CD4-positive, alpha-beta T cell (primary cell): Measurements from ENCODE around the gene SORCS2. TPM values are rescaled to one million over a fixed set of nuclear protein-coding genes. Genes with fewer than 3 reads are reported as not detected.

Experiments
- ATAC-seq: fragments of 200-7000 bp; cut with Tn5 transposase; one replicate; pipeline ENCODE4 v1.10.0; 2022; ENCODE audit warnings: mild to moderate bottlenecking; ENCODE audit not compliant: poor library complexity
- CTCF ChIA-PET: fragments of 350-600 bp; sonication (Branson Sonifier 250); formaldehyde crosslinking; loops from one replicate; lab custom pipeline; 2021; ENCODE audit warnings: antibody characterized with exemption, inconsistent platforms; lab: Charles Lee
- POLR2A ChIA-PET: fragments of 350-600 bp; sonication (Branson Sonifier 250); formaldehyde crosslinking; loops from one replicate; lab custom pipeline; 2021; ENCODE audit warnings: antibody characterized with exemption, inconsistent platforms; lab: Charles Lee
- DNase-seq, 14 experiments: peaks; one replicate each; pipeline ENCODE4 v3.0.0-alpha.2; 2013 to 2020; ENCODE audit warnings: mixed read lengths in 2 of 14
- H3K27ac ChIP-seq, 2 donors: one replicate each; pipeline versions ENCODE4 v1.5.1 to v1.7.0; 2013; ENCODE audit warnings: low read length in 2 of 2, low read depth in 1 of 2, mild to moderate bottlenecking in 1 of 2
- H3K27me3 ChIP-seq, 2 experiments: 1 replicate in 1 of 2; 2 replicates in 1 of 2; pipeline versions ENCODE4 v1.6.1 to v1.7.0; 2013; ENCODE audit warnings: low read length in 2 of 2, control low read depth in 1 of 2, mild to moderate bottlenecking in 1 of 2, moderate library complexity in 1 of 2; ENCODE audit not compliant: insufficient read depth in 2 of 2, control insufficient read depth in 1 of 2
- H3K36me3 ChIP-seq: one replicate; pipeline ENCODE4 v1.6.1; 2013; ENCODE audit warnings: low read length, control low read depth; ENCODE audit not compliant: insufficient read depth
- H3K4me1 ChIP-seq: one replicate; pipeline ENCODE4 v1.6.1; 2013; ENCODE audit warnings: low read length, control low read depth; ENCODE audit not compliant: insufficient read depth
- H3K4me3 ChIP-seq: one replicate; pipeline ENCODE4 v1.5.1; 2013; ENCODE audit warnings: mild to moderate bottlenecking, low read length, moderate library complexity
- H3K9me3 ChIP-seq, 2 experiments: 1 replicate in 1 of 2; 2 replicates in 1 of 2; pipeline versions ENCODE4 v1.6.1 to v1.7.0; 2013; ENCODE audit warnings: low read length in 2 of 2, mild to moderate bottlenecking in 2 of 2, control low read depth in 1 of 2, moderate library complexity in 1 of 2; ENCODE audit not compliant: control insufficient read depth in 1 of 2, insufficient read depth in 1 of 2
- H3K27ac Mint-ChIP-seq: one replicate; pipeline ENCODE4 v1.8.0; 2020; ENCODE audit warnings: mixed read lengths
- H3K27me3 Mint-ChIP-seq: one replicate; pipeline ENCODE4 v1.8.0; 2021; ENCODE audit warnings: mixed read lengths
- H3K36me3 Mint-ChIP-seq: one replicate; pipeline ENCODE4 v1.8.0; 2021; ENCODE audit warnings: low read depth, mixed read lengths
- H3K4me1 Mint-ChIP-seq: one replicate; pipeline ENCODE4 v1.8.0; 2021; ENCODE audit warnings: low read depth, mixed read lengths
- H3K4me3 Mint-ChIP-seq: one replicate; pipeline ENCODE4 v1.8.0; 2020; ENCODE audit warnings: mild to moderate bottlenecking, mixed read lengths
- H3K9me3 Mint-ChIP-seq: one replicate; pipeline ENCODE4 v1.8.0; 2020; ENCODE audit warnings: mixed read lengths
- intact Hi-C, 2 experiments: fragments of 100-400 bp; cut with DNase I in 1 of 2; cut with micrococcal nuclease in 1 of 2; formaldehyde crosslinking; loops; one replicate each; pipeline versions ENCODE4 v1.15.1 to v1.9.0; 2023 to 2025; cut with DNase I, micrococcal nuclease
- total RNA-seq, 174 experiments: library from RNA in 2 of 174; stranded (reverse) in 2 of 174; gene quantifications; one replicate each; pipeline ENCODE4 v1.2.3 and lab custom pipeline; 2021 to 2026
- TF ChIP-seq, protein P1 (sequence below): fragments of 200-600 bp; IDR thresholded peaks from one replicate; pipeline ENCODE4 v1.8.0; 2022; ENCODE audit warnings: antibody characterized with exemption, mild to moderate bottlenecking

Gene SORCS2
- total RNA-seq, 2 experiments from 2014 or later: not detected

DNA sequence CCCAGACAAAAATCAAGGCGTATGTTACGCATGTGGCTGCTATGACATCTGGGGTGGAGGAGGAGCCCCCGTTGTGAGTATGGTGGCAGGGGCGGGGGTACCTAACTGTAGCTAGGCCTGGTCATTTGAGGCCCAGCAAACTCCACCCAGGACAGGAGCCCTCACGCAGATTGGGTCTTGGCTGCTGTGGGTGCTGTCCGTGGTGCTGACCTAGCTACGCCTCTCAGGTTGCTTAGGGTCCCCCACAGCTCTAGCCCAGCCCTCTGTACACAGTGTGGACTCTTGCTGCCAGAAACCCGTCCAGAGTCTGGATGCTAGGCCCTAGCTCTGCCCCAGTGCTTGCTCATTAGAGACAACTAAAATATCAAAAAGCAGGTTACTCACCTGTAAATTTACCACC is 389.1 kb downstream of the SORCS2 start:
- no peak overlapping the region for H3K27ac ChIP-seq
- DNase-seq (no peak), ATAC-seq (no peak)
- intact Hi-C loops: no loop called here
- Mint-ChIP-seq H3K36me3 (no peaks in the 10 kb centered on the region), H3K27ac (no peak overlapping the region), H3K27me3 (no peaks in the 10 kb centered on the region), H3K4me1 (no peaks in the 10 kb centered on the region), H3K4me3 (no peak overlapping the region), H3K9me3 (peaks cover 18% of the 10 kb centered on the region)
- no peak overlapping the region for H3K4me3 ChIP-seq
- H3K9me3 ChIP-seq: peaks cover 29 to 38% of the 10 kb centered on the region in 2 experiments
- H3K4me1 ChIP-seq: no peaks in the 10 kb centered on the region
- POLR2A ChIA-PET: no interaction called here
- H3K27me3 ChIP-seq: no peaks in the 10 kb centered on the region
- H3K36me3 ChIP-seq: no peaks in the 10 kb centered on the region
- TF ChIP-seq, protein P1, sequence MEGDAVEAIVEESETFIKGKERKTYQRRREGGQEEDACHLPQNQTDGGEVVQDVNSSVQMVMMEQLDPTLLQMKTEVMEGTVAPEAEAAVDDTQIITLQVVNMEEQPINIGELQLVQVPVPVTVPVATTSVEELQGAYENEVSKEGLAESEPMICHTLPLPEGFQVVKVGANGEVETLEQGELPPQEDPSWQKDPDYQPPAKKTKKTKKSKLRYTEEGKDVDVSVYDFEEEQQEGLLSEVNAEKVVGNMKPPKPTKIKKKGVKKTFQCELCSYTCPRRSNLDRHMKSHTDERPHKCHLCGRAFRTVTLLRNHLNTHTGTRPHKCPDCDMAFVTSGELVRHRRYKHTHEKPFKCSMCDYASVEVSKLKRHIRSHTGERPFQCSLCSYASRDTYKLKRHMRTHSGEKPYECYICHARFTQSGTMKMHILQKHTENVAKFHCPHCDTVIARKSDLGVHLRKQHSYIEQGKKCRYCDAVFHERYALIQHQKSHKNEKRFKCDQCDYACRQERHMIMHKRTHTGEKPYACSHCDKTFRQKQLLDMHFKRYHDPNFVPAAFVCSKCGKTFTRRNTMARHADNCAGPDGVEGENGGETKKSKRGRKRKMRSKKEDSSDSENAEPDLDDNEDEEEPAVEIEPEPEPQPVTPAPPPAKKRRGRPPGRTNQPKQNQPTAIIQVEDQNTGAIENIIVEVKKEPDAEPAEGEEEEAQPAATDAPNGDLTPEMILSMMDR: no peak
- CTCF ChIA-PET: no interaction called here

DNA sequence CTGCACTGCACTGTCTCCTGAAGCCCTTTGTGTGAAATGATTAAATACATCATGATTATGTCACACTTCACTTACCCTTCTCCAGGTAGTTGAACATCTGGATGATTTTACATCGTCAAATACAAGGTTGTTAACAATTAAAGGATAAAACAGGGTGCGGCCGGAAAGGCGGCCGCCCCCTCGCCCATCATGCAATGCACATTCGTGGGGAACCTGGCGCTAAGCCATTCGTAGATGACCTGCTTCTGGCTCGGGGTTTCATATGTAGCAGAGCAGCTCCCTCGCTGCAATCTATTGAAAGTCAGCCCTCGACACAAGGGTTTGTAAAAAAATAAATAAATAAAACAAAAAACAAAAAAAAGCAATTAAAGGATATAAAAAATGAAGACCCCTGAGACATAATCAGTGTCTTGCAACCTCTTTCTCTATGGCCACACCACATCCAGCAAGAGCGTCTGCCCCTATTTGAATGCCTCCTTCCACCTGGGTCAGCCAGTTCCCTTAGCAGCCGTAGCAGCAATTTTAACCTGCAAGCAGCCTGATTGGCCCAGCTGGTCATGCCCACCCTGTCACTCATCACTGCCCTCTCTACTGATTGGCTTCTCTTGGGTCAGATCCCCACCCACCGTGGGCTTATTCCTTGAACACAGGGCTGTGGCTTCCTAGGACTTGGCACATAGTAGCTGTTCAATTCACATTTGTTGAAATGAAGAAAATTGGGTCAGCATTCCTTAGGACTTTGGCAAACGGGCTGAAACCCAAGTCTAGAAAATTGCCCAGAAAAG is 390.2 kb downstream of the SORCS2 start:
- ATAC-seq: no peak
- H3K27me3 Mint-ChIP-seq: no peaks in the 10 kb centered on the region
- no peak overlapping the region for H3K27ac Mint-ChIP-seq
- ChIA-PET POLR2A (no interaction called here), CTCF (no interaction called here)
- DNase-seq: no peak
- TF ChIP-seq, protein P1: no peak
- Histone ChIP-seq H3K4me3 (no peak overlapping the region), H3K27me3 (no peaks in the 10 kb centered on the region), H3K4me1 (no peaks in the 10 kb centered on the region), H3K27ac (no peak overlapping the region), H3K36me3 (no peaks in the 10 kb centered on the region), H3K9me3 (peaks cover 20 to 37% of the 10 kb centered on the region in 2 experiments)
- peaks cover 9% of the 10 kb centered on the region for H3K9me3 Mint-ChIP-seq
- H3K4me1 Mint-ChIP-seq: no peaks in the 10 kb centered on the region
- no peak overlapping the region for H3K4me3 Mint-ChIP-seq
- H3K36me3 Mint-ChIP-seq: no peaks in the 10 kb centered on the region
- intact Hi-C loops: no loop called here

DNA sequence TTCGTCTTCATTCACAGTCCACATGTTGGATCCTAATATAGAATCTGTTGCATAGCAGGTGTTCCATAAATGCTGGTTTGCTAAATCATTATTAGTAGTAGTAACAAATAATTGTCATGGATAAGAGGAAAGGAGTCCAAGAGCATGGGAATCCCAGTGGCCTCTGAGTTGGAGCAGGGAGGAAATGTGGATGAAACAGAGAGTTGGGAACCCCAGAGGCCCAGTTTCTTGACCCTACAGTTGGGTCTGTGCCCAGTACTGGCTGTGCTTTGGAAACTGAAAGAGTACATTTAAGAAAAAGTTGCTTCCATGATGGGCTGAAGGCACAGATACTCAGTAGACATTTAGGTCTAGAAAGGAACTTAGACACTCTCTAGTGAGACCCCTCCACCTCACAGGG is 391.8 kb downstream of the SORCS2 start:
- Histone ChIP-seq H3K27me3 (peaks cover 0 to 3% of the 10 kb centered on the region in 2 experiments), H3K4me3 (no peak overlapping the region), H3K36me3 (no peaks in the 10 kb centered on the region), H3K9me3 (peaks cover 7 to 30% of the 10 kb centered on the region in 2 experiments), H3K27ac (no peak overlapping the region), H3K4me1 (no peaks in the 10 kb centered on the region)
- intact Hi-C loops: no loop called here
- ATAC-seq (no peak), DNase-seq (no peak)
- Mint-ChIP-seq H3K4me3 (no peak overlapping the region), H3K36me3 (no peaks in the 10 kb centered on the region), H3K4me1 (no peaks in the 10 kb centered on the region), H3K27me3 (peaks cover 10% of the 10 kb centered on the region), H3K27ac (no peak overlapping the region), H3K9me3 (peaks cover 3% of the 10 kb centered on the region)
- ChIA-PET CTCF (no interaction called here), POLR2A (no interaction called here)
- TF ChIP-seq, protein P1: no peak
